ENCODE measurements around the gene BMP2.

Gene BMP2

GRCh38 chr20:6786548-6786947 is 19.1 kb downstream of the BMP2 start:
- TF ChIP-seq MAX (IDR thresholded peaks at IDR 0.05): no peak
- TF ChIP-seq EP300 (IDR thresholded peaks at IDR 0.05; ENCODE audit: borderline replicate concordance): no peak
- no peak for TF ChIP-seq TEAD4 (IDR thresholded peaks at IDR 0.05)
- TF ChIP-seq CREB1 (IDR thresholded peaks at IDR 0.05; ENCODE audit: low read depth): no peak
- no peak for TF ChIP-seq USF1 (IDR thresholded peaks at IDR 0.05)
- no peak for TF ChIP-seq ZBTB7A (IDR thresholded peaks at IDR 0.05; ENCODE audit: low read depth)
- no peak for TF ChIP-seq RAD21 (IDR thresholded peaks at IDR 0.05; ENCODE audit: low read depth)

GRCh38 chr20:6792789-6793188 is 25.3 kb downstream of the BMP2 start:
- TF ChIP-seq RAD21 (IDR thresholded peaks at IDR 0.05; ENCODE audit: low read depth) (no peak), EGR1 (IDR thresholded peaks at IDR 0.05) (no peak), MAX (IDR thresholded peaks at IDR 0.05) (no peak), TAF1 (IDR thresholded peaks at IDR 0.05; ENCODE audit: low read depth) (no peak), EP300 (IDR thresholded peaks at IDR 0.05; ENCODE audit: borderline replicate concordance) (no peak), YY1 (IDR thresholded peaks at IDR 0.05; ENCODE audit: low read depth) (no peak), REST (IDR thresholded peaks at IDR 0.05; ENCODE audit: low read depth) (no peak), CREB1 (IDR thresholded peaks at IDR 0.05; ENCODE audit: low read depth) (no peak), USF1 (IDR thresholded peaks at IDR 0.05) (no peak)

GRCh38 chr20:6802227-6802626 is 34.7 kb downstream of the BMP2 start:
- TF ChIP-seq REST (IDR thresholded peaks at IDR 0.05; ENCODE audit: low read depth) (no peak), RAD21 (IDR thresholded peaks at IDR 0.05; ENCODE audit: low read depth) (no peak)

GRCh38 chr20:6806275-6806674 is 38.8 kb downstream of the BMP2 start:
- TF ChIP-seq REST (IDR thresholded peaks at IDR 0.05; ENCODE audit: low read depth) (no peak), FOXM1 (IDR thresholded peaks at IDR 0.05; ENCODE audit: borderline replicate concordance, low read depth) (no peak), TAF1 (IDR thresholded peaks at IDR 0.05; ENCODE audit: low read depth) (no peak), EP300 (IDR thresholded peaks at IDR 0.05; ENCODE audit: borderline replicate concordance) (no peak), CREB1 (IDR thresholded peaks at IDR 0.05; ENCODE audit: low read depth) (no peak), NFIC (IDR thresholded peaks at IDR 0.05) (no peak), TCF12 (IDR thresholded peaks at IDR 0.05; ENCODE audit: low read depth) (no peak), RAD21 (IDR thresholded peaks at IDR 0.05; ENCODE audit: low read depth) (no peak), TEAD4 (IDR thresholded peaks at IDR 0.05) (no peak), MAX (IDR thresholded peaks at IDR 0.05) (no peak), USF1 (IDR thresholded peaks at IDR 0.05) (no peak), YY1 (IDR thresholded peaks at IDR 0.05; ENCODE audit: low read depth) (no peak), EGR1 (IDR thresholded peaks at IDR 0.05) (no peak), ZBTB7A (IDR thresholded peaks at IDR 0.05; ENCODE audit: low read depth) (no peak), CEBPB (IDR thresholded peaks at IDR 0.05) (no peak)
